ENCODE results near the gene PRKAR1A.
"Not testable (repeated sequence)": the region's sequence is repeated elsewhere in the genome, so short reads cannot be mapped to it uniquely, and the experiment has no call there.

DNA sequence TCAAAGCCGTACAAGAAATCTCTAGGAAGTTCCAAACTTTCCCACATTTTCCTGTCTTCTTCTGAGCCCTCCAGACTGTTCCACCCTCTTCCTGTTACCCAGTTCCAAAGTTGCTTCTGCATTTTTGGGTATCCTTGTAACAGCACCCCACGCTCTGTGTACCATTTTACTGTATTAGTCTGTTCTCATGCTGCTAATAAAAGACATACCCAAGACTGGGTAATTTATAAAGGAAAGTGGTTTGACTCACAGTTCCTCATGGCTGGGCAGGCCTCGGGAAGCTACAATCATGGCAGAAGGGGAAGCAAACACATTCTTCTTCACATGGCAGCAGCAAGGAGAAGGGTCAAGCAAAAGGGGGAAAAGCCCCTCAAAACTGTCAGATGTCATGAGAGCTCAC, 6.8 kb downstream of the PRKAR1A start:
- not testable (repeated sequence) for TF ChIP-seq CREB1 (CRISPR knock-in tag; IDR thresholded peaks at IDR 0.05); CTCF (IDR thresholded peaks at IDR 0.05); KAT7 (CRISPR knock-in tag; IDR thresholded peaks at IDR 0.05; ENCODE audit: borderline replicate concordance); IRF2 (CRISPR knock-in tag; IDR thresholded peaks at IDR 0.05; ENCODE audit: borderline replicate concordance, low read depth); ATF2 (CRISPR knock-in tag; IDR thresholded peaks at IDR 0.05; ENCODE audit: borderline replicate concordance, low read depth); CREM (CRISPR knock-in tag; IDR thresholded peaks at IDR 0.05)
- TF ChIP-seq, protein P1, sequence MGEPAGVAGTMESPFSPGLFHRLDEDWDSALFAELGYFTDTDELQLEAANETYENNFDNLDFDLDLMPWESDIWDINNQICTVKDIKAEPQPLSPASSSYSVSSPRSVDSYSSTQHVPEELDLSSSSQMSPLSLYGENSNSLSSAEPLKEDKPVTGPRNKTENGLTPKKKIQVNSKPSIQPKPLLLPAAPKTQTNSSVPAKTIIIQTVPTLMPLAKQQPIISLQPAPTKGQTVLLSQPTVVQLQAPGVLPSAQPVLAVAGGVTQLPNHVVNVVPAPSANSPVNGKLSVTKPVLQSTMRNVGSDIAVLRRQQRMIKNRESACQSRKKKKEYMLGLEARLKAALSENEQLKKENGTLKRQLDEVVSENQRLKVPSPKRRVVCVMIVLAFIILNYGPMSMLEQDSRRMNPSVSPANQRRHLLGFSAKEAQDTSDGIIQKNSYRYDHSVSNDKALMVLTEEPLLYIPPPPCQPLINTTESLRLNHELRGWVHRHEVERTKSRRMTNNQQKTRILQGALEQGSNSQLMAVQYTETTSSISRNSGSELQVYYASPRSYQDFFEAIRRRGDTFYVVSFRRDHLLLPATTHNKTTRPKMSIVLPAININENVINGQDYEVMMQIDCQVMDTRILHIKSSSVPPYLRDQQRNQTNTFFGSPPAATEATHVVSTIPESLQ (CRISPR knock-in tag; IDR thresholded peaks at IDR 0.05), result not testable (repeated sequence)

Measured in WTC11 (cell line).